ENCODE data around the gene SPIRE2.

DNA sequence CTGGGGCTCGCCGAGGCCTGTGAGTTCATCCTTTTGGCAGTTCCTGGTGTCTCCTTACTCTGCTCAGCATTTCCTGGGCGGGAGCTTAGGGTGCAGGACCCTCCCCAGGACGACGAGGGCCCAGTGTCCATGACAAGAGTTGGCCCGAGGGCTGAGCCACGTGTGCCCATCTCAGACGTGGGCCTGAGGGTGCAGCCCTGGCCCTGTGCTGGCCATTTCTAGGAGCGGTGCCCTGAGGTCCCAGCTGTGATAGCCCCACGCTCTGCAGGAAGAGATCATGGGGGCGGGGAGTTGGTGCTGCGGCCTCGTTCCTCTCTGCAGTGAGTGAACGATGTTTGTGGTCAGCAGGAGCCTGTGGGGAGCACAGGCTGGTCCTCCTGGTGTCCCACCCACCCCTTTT, 84.4 kb downstream of the SPIRE2 start:
- TF ChIP-seq, protein P1, sequence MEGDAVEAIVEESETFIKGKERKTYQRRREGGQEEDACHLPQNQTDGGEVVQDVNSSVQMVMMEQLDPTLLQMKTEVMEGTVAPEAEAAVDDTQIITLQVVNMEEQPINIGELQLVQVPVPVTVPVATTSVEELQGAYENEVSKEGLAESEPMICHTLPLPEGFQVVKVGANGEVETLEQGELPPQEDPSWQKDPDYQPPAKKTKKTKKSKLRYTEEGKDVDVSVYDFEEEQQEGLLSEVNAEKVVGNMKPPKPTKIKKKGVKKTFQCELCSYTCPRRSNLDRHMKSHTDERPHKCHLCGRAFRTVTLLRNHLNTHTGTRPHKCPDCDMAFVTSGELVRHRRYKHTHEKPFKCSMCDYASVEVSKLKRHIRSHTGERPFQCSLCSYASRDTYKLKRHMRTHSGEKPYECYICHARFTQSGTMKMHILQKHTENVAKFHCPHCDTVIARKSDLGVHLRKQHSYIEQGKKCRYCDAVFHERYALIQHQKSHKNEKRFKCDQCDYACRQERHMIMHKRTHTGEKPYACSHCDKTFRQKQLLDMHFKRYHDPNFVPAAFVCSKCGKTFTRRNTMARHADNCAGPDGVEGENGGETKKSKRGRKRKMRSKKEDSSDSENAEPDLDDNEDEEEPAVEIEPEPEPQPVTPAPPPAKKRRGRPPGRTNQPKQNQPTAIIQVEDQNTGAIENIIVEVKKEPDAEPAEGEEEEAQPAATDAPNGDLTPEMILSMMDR (IDR thresholded peaks at IDR 0.05): no peak
- no peak for TF ChIP-seq EZH2 (IDR thresholded peaks at IDR 0.05; ENCODE audit: borderline replicate concordance, insufficient read depth, low read depth, low read length, poor library complexity, severe bottlenecking)
